Measurements from ENCODE around the gene PCDH15.

DNA sequence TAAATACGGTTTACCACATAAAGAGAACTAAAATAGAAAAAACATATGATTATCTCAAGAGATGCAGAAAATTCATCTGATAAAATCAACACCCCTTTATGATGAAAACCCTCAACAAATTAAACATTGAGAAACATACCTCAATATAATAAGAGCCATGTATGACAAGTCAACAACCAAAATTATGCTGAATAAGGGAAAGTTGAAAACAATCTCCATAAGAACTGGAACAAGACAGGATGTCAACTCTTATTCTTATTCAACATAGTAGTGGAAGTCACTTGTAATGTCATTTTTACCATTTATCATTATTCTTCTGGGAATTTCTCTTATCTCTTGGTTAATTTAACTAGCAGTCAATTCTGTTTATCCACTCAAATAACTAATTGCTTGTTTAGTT is 79.0 kb downstream of the PCDH15 start:
- no peak for TF ChIP-seq ZNF3 (CRISPR knock-in tag; IDR thresholded peaks at IDR 0.05)
- TF ChIP-seq FOXA1 (IDR thresholded peaks at IDR 0.05): no peak
- TF ChIP-seq FOXA1 (CRISPR knock-in tag; IDR thresholded peaks at IDR 0.05): no peak
- TF ChIP-seq ATM (IDR thresholded peaks at IDR 0.05; ENCODE audit: borderline replicate concordance): no peak
- TF ChIP-seq, protein P1, sequence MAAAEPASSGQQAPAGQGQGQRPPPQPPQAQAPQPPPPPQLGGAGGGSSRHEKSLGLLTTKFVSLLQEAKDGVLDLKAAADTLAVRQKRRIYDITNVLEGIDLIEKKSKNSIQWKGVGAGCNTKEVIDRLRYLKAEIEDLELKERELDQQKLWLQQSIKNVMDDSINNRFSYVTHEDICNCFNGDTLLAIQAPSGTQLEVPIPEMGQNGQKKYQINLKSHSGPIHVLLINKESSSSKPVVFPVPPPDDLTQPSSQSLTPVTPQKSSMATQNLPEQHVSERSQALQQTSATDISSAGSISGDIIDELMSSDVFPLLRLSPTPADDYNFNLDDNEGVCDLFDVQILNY (CRISPR knock-in tag; conservative IDR thresholded peaks at IDR 0.05): no peak
- TF ChIP-seq RAD21 (CRISPR knock-in tag; IDR thresholded peaks at IDR 0.05): no peak
- TF ChIP-seq ZFP41 (CRISPR knock-in tag; IDR thresholded peaks at IDR 0.05; ENCODE audit: borderline replicate concordance): no peak

Data from HepG2 (cell line).